ENCODE measurements around the gene HECW1. TPM values are rescaled to one million over a fixed set of nuclear protein-coding genes. Genes with fewer than 3 reads are reported as not detected.

HECW1 gene
- total RNA-seq, 1 experiment from 2014 or later, result not detected

- no peak for DNase-seq (ENCODE audit: low read depth)
Observed at GRCh38 chr7:43495572-43495971, 383.1 kb downstream of the HECW1 start.

- no peak for DNase-seq (ENCODE audit: low read depth)
Observed at GRCh38 chr7:43496596-43496995, 384.1 kb downstream of the HECW1 start.

GRCh38 chr7:43501870-43502269 is 389.4 kb downstream of the HECW1 start:
- peak; percentile 38 for DNase-seq (ENCODE audit: low read depth)

DNA sequence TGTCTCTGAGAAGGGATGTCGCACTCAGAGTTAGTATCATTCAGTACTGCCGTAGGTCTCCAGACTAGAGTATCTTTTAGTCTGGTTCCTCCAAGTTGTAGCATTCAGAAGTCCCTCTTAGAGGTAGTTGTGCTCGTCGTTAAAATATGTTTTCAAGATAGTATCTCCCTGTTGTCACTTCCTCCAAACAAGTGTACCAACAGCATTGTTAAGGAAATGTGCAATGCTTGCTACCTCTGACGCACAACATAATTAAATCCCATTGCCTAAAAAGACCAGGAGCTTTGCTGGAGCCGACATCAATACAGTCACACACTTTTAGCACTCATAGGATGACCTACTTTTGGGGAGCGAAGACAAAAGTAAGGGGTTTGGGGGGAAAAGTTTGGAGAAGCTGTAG is 390.5 kb downstream of the HECW1 start:
- no peak for DNase-seq (ENCODE audit: low read depth)

- no peak for DNase-seq (ENCODE audit: low read depth)
Observed at GRCh38 chr7:43505412-43505811, 393.0 kb downstream of the HECW1 start.

DNA sequence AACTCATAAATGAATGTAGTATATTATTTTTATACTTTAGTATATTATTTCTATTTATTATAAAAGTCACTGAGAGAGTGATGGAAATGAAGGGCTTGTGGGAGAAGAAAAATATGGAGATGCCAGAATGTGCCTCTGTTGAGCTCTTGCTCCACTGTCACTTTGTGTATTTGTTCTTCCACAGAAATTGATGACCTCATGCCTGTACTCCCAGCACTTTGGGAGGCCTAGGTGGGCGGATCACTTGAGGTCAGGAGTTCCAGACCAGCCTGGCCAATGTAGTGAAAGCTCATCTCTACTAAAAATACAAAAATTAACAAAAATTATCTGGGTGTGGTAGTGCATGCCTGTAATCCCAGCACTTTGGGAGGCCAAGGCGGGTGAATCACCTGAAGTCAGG is 394.0 kb downstream of the HECW1 start:
- no peak for DNase-seq (ENCODE audit: low read depth)

- DNase-seq (ENCODE audit: low read depth), result no peak
Observed at GRCh38 chr7:43508461-43508860, 396.0 kb downstream of the HECW1 start.

- DNase-seq (ENCODE audit: low read depth), result no peak
Observed at GRCh38 chr7:43509906-43510305, 397.5 kb downstream of the HECW1 start.

DNA sequence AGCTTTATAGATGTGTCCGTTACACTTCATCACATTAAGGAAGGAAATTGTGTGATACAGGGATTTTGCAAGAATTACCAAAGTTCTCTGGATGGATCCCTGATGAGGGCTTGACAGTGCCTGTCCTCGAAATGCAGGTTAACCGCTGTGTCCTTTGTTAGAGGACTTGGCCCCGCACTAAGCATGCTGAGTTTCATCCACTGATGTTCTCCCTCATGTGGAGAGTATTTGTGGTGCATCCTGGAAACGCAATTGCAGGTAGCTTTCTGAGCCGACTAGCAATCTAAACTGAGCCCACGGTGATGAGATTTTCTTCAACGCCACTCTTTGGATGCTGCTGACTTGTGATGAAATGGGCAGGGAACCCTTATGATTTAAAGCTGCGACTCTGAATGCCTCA is 398.6 kb downstream of the HECW1 start:
- DNase-seq (ENCODE audit: low read depth), result no peak

- no peak for DNase-seq (ENCODE audit: low read depth)
Observed at GRCh38 chr7:43511769-43512515, 399.5 kb downstream of the HECW1 start.

- DNase-seq (ENCODE audit: low read depth), result no peak
Observed at GRCh38 chr7:43513251-43513650, 400.8 kb downstream of the HECW1 start.

GRCh38 chr7:43516581-43517342 is 404.3 kb downstream of the HECW1 start:
- DNase-seq (ENCODE audit: low read depth), result peak; percentile 29

DNA sequence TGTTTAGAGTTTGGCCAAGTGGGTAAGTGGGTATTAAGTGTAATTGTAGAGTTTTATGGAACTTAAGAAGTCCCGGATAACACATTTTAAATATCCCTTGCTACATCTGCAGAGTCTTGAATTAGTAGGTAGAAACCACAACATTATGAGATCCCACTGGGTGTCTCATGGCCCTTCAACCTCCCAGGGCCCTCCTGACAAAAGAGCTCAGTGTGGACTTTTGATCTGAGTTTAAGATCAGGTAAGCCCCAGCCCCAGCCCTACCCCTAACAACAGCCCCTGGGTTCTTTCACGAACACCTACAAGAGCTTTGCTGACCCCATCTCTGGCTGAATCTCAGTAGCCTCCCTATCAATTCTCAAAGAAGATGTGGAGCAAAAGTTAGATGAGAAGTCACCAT is 405.0 kb downstream of the HECW1 start:
- DNase-seq (ENCODE audit: low read depth), result no peak

DNA sequence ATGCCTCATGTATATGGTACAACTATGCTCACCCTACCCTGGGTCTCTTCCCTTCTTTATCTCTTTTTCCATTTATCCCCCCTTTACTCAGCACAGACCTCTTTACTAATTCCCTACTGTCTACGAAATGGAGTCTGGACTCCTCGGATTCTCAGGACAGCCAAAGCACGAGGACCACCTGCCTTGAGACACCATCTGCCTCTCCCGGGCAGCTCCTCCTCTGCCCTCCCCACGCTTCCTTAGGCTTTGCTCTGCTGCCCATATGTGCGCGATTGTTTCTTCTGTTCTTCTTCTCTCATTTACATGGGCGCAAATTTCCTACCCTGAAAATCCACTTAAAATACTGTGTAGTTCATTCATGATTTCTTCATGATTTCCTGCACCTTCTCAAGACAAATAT is 407.8 kb downstream of the HECW1 start:
- DNase-seq (ENCODE audit: low read depth), result no peak

- DNase-seq (ENCODE audit: low read depth), result peak; percentile 61
Observed at GRCh38 chr7:43522406-43523156, 410.1 kb downstream of the HECW1 start.

DNA sequence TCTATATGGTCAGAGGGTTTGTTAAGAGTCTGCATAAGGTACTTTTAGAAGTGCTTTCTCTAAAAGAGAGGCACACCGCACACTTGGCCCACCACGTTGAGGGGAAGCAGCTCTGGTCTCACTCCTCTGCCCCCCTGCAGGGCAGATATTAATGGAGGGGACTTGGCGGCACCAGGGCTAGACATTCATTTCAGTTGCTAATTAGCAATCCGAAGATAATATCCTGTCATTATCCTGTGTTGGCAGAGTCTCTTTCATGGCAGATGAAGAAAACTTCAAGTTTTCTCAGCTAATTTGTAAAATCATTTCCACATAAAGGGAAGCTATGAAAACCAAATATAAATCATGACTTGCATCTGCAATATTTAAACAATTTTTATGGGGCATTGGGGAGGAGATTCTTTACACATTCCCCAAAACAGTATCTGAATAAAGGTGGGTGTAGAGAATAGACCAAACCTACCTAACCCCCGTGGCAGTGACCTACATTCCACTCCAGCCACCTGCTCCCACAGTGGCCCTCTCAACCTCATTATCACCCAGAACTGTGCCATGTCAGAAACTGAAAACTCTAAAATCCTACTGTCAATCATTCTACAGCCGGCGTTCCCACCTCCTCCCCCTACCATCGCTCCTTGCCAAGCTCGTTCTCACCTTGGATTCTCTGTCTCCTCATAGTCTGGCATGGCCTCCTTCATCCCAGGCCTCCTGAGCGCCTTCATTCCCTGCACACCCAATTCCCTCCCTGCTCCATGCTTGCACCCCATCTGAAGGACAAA is 416.3 kb downstream of the HECW1 start:
- no peak for DNase-seq (ENCODE audit: low read depth)

DNA sequence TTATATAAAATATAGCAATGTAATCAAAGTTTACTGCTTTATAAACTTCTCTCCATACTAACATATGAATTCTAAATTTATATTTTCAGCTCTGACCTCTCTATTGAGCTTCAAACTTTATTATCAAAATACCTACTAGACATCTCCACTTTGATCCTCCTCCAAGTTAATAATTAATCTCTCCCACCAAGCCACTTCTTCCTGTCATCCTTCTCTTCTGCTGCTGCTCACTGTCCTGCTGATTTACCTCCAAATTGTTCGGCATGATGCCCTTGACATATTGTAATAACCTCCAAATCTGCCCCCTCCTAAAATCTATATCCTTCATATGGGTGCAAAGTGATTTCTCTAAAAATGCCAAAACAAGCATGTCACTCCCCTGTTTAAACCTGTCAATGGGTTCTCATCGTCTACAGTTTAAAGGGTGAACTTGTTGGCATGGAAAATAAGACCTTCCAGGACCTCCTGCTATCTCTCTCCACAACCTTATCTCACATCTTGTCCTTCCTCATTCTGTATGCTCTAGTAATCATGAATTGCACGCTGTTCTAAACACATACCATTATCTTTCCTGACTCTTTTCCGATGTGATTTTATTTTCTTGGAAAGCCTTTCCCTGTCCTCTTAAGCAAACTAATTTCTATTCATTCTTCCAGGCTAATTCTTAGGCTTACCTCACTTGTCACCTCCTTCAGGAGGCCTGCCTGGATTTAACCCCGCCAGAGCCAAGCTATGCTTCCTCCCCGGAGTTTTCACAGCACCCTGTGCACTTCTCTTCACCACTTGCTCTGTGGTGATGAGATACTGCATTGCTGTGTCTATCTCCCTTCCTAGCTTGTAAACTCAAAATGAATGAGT is 418.3 kb downstream of the HECW1 start:
- DNase-seq (ENCODE audit: low read depth), result no peak

DNA sequence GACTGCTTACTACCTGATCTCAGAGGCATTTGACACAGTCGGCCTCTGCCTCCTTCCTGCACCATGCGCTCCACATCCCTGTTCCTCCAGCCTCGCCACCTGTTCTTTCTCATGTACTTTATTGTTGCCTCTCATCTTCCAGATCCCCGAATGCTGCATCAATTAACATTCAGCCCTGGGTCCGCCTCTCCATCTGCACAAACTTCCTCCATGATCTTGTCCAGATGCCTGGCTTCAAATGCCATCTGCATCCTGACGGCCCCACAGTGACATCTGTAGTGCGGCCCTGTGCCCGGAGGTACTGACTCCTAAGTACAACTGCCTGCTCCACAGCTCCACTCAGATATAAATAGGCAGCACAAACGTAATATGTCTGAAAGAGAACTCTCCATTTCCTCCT is 419.3 kb downstream of the HECW1 start:
- no peak for DNase-seq (ENCODE audit: low read depth)

- no peak for DNase-seq (ENCODE audit: low read depth)
Observed at GRCh38 chr7:43533801-43534479, 421.5 kb downstream of the HECW1 start.

DNA sequence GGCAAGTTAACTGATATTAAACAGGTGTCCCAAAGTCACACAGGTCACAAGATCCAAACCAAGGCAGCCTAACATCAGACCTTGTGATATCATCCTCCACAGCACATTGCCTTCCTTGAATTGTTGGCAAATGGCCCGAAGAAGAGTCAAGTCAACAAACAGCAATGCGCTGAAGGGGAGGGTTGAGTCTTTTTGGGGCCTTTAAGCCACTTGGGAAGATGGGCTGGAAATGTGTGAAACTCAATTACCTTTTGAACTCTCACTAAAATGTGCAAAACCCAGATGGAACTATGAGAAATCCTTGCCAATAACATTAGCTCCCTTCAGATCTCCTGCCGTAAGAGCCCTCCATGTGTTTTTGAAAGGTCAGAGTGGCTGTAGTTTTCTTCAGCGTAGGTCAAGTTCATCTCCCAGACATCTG is 422.6 kb downstream of the HECW1 start:
- peak; percentile 45 for DNase-seq (ENCODE audit: low read depth)

Measured in LHCN-M2 (cell line).